ENCODE data around the gene SRRM5. TPM values are rescaled to one million over a fixed set of nuclear protein-coding genes. Genes with fewer than 3 reads are reported as not detected.
"Not testable (repeated sequence)": the region's sequence is repeated elsewhere in the genome, so short reads cannot be mapped to it uniquely, and the experiment has no call there.

Gene SRRM5
- total and polyA plus RNA-seq, 8 donors: 0.45 to 0.50 TPM; not detected in 6

GRCh38 chr19:43643326-43643725 is 31.4 kb downstream of the SRRM5 start:
- H3K36me3 ChIP-seq: peaks cover under 1 to 27% (median 25%) of the 10 kb centered on the region in 4 donors
- H3K9me3 ChIP-seq: no peaks in the 10 kb centered on the region
- TF ChIP-seq POLR2AphosphoS5 (IDR thresholded peaks at IDR 0.05) (no peak), EP300 (IDR thresholded peaks at IDR 0.05) (no peak), POLR2A (IDR thresholded peaks at IDR 0.05) (no peak)
- TF ChIP-seq, protein P1, sequence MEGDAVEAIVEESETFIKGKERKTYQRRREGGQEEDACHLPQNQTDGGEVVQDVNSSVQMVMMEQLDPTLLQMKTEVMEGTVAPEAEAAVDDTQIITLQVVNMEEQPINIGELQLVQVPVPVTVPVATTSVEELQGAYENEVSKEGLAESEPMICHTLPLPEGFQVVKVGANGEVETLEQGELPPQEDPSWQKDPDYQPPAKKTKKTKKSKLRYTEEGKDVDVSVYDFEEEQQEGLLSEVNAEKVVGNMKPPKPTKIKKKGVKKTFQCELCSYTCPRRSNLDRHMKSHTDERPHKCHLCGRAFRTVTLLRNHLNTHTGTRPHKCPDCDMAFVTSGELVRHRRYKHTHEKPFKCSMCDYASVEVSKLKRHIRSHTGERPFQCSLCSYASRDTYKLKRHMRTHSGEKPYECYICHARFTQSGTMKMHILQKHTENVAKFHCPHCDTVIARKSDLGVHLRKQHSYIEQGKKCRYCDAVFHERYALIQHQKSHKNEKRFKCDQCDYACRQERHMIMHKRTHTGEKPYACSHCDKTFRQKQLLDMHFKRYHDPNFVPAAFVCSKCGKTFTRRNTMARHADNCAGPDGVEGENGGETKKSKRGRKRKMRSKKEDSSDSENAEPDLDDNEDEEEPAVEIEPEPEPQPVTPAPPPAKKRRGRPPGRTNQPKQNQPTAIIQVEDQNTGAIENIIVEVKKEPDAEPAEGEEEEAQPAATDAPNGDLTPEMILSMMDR (IDR thresholded peaks at IDR 0.05): no peak
- intact Hi-C loops (cut with DNase I; ENCODE audit: low total_unique reads): no loop called here
- DNase-seq: no peak
- 57 to 65% (median 60%) methylated on average over 3 of the region's 3 CpGs for WGBS, 5 donors
- H3K27ac ChIP-seq: no peak overlapping the region
- peaks cover 0 to 30% (median 16%) of the 10 kb centered on the region in 3 donors for H3K27me3 ChIP-seq
- peaks cover 13 to 20% (median 17%) of the 10 kb centered on the region in 4 donors for H3K4me1 ChIP-seq
- no peak overlapping the region for H3K4me3 ChIP-seq

DNA sequence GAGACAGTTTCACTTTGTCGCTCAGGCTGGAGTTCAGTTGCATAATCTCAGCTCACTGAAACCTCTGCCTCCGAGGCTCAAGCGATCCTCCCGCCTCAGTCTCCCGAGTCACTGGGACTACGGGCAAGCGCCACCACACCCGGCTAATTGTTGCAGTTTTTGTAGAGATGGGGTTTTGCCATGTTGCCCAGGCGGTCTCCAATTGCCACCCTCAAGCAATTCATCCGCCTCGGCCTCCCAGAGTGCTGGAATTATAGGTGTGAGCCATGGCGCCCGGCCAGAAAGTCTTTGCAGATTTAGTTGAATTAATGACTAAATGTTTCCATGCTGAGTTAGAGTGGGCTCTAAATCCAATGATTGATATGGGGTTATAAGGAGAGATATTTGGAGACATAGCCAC is 32.3 kb downstream of the SRRM5 start:
- Histone ChIP-seq H3K9me3 (no peaks in the 10 kb centered on the region), H3K36me3 (peaks cover 8 to 35% (median 33%) of the 10 kb centered on the region in 4 donors), H3K27ac (no peak overlapping the region), H3K4me3 (no peak overlapping the region), H3K27me3 (peaks cover 0 to 22% (median 10%) of the 10 kb centered on the region in 3 donors), H3K4me1 (peaks cover 8 to 11% (median 11%) of the 10 kb centered on the region in 4 donors)
- WGBS, 5 donors: 82 to 89% (median 83%) methylated on average over 13 of the region's 13 CpGs
- TF ChIP-seq, protein P1 (IDR thresholded peaks at IDR 0.05): no peak
- no peak for TF ChIP-seq EP300 (IDR thresholded peaks at IDR 0.05)
- no peak for TF ChIP-seq POLR2A (IDR thresholded peaks at IDR 0.05)
- no peak for TF ChIP-seq POLR2AphosphoS5 (IDR thresholded peaks at IDR 0.05)
- DNase-seq: no peak
- intact Hi-C loops (cut with DNase I; ENCODE audit: low total_unique reads): no loop called here

DNA sequence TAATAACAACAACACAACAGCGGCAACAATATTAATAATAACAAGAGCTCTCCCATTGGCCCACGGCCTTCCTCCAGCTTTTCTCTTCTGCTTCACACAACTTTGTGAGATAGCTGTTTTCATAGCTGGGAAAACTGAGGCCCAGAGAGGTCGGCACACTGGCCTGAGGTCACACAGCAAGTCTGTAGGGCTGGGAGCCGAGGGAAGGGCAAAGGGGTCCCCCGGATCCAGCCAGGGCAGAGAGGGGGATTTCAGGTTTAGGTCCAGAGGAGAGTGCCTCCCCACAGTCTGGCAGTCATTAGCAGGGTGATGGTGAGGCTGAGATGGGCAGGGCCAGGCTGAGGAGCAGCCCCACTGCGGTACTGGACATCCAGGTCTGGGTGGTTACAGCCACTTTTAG is 36.7 kb downstream of the SRRM5 start:
- H3K4me1 ChIP-seq: peaks cover 0 to 4% (median 1%) of the 10 kb centered on the region in 4 donors
- H3K27ac ChIP-seq: no peak overlapping the region
- no peaks in the 10 kb centered on the region for H3K27me3 ChIP-seq
- H3K4me3 ChIP-seq: no peak overlapping the region
- no peaks in the 10 kb centered on the region for H3K9me3 ChIP-seq
- no peak for DNase-seq
- intact Hi-C loops (cut with DNase I; ENCODE audit: low total_unique reads): no loop called here
- peaks cover 11 to 79% (median 63%) of the 10 kb centered on the region in 4 donors for H3K36me3 ChIP-seq
- 93 to 99% (median 97%) methylated on average over 5 to 6 of the region's 6 CpGs for WGBS, 5 donors
- TF ChIP-seq POLR2AphosphoS5 (IDR thresholded peaks at IDR 0.05) (no peak), EP300 (IDR thresholded peaks at IDR 0.05) (no peak), POLR2A (IDR thresholded peaks at IDR 0.05) (no peak)
- TF ChIP-seq, protein P1 (IDR thresholded peaks at IDR 0.05): no peak

GRCh38 chr19:43649514-43649913 is 37.6 kb downstream of the SRRM5 start:
- H3K9me3 ChIP-seq: no peaks in the 10 kb centered on the region
- intact Hi-C loops (cut with DNase I; ENCODE audit: low total_unique reads): no loop called here
- WGBS, 5 donors: 83 to 100% (median 88%) methylated on average over 2 of the region's 2 CpGs
- DNase-seq: no peak
- no peaks in the 10 kb centered on the region for H3K27me3 ChIP-seq
- H3K27ac ChIP-seq: no peak overlapping the region
- peaks cover 18 to 87% (median 72%) of the 10 kb centered on the region in 4 donors for H3K36me3 ChIP-seq
- TF ChIP-seq POLR2AphosphoS5 (IDR thresholded peaks at IDR 0.05): no peak
- no peak for TF ChIP-seq POLR2A (IDR thresholded peaks at IDR 0.05)
- TF ChIP-seq EP300 (IDR thresholded peaks at IDR 0.05): no peak
- TF ChIP-seq, protein P1 (IDR thresholded peaks at IDR 0.05): no peak
- peaks cover 0 to 4% (median 1%) of the 10 kb centered on the region in 4 donors for H3K4me1 ChIP-seq
- H3K4me3 ChIP-seq: no peak overlapping the region

GRCh38 chr19:43650276-43650675 is 38.4 kb downstream of the SRRM5 start:
- H3K27ac ChIP-seq, H3K4me1 ChIP-seq, H3K4me3 ChIP-seq, H3K9me3 ChIP-seq, H3K27me3 ChIP-seq, DNase-seq: not testable (repeated sequence)
- peaks cover 20 to 95% (median 79%) of the 10 kb centered on the region in 4 donors for H3K36me3 ChIP-seq
- intact Hi-C loops (cut with DNase I; ENCODE audit: low total_unique reads): loop anchor here (10.0 kb wide), 1 partner anchor 95 kb away; no protein-coding TSS in a partner anchor
- 95 to 98% (median 97%) methylated on average over 7 of the region's 7 CpGs for WGBS, 5 donors

All from stomach (tissue), 9 donors.